ENCODE data around the gene PDE11A. TPM values are rescaled to one million over a fixed set of nuclear protein-coding genes. Genes with fewer than 3 reads are reported as not detected.

The PDE11A gene
- total RNA-seq, 1 experiment from 2014 or later: 0.61 TPM

GRCh38 chr2:177784745-177785067 lies 287.9 kb downstream of the PDE11A start:
- Histone ChIP-seq H3K9me3 (ENCODE audit: control insufficient read depth in 1 of 2, insufficient read depth in 1 of 2, low read depth in 1 of 2, low read length in 2 of 2) (no peaks in the 10 kb centered on the region), H3K4me2 (ENCODE audit: low read length) (no peak overlapping the region), H3K9me2 (ENCODE audit: insufficient read depth) (no peaks in the 10 kb centered on the region), H3K9ac (ENCODE audit: low read length) (no peak overlapping the region), H3K4me1 (ENCODE audit: control insufficient read depth in 1 of 2, insufficient read depth in 2 of 2, low read length in 2 of 2) (no peaks in the 10 kb centered on the region), H3K27me3 (ENCODE audit: insufficient read depth, low read length) (no peaks in the 10 kb centered on the region), H3K27ac (ENCODE audit: low read depth, low read length) (no peak overlapping the region), H4K20me1 (ENCODE audit: insufficient read depth) (no peaks in the 10 kb centered on the region), H2AFZ (ENCODE audit: low read depth, low read length, poor library complexity, severe bottlenecking) (no peak overlapping the region), H3K36me3 (ENCODE audit: control insufficient read depth in 1 of 2, insufficient read depth in 2 of 2, low read length in 2 of 2) (no peaks in the 10 kb centered on the region), H3K4me3 (replicated peaks in 1 of 2; ENCODE audit: low read depth in 1 of 2, low read length in 2 of 2) (no peak overlapping the region), H3K79me2 (ENCODE audit: insufficient read depth, low read length) (no peaks in the 10 kb centered on the region)
- RAD21 ChIA-PET (ENCODE audit: low non-redundant PET in 1 of 2, low total read pairs in 2 of 2, uncharacterized antibody in 2 of 2, unreplicated experiment in 2 of 2): no interaction called here
- TF ChIP-seq POLR2A (IDR thresholded peaks at IDR 0.05; ENCODE audit: borderline replicate concordance, extremely low read depth, insufficient read depth, insufficient read length): no peak
- no peak for TF ChIP-seq ATF3 (IDR thresholded peaks at IDR 0.05)
- TF ChIP-seq CTCF (IDR thresholded peaks at IDR 0.05 in 2 of 3, conservative IDR thresholded peaks at IDR 0.05 in 1 of 3; ENCODE audit: borderline replicate concordance in 1 of 3, insufficient read depth in 1 of 3, low read depth in 2 of 3, low read length in 2 of 3): no peak
- TF ChIP-seq ZFX (IDR thresholded peaks at IDR 0.05): no peak
- TF ChIP-seq JUND (IDR thresholded peaks at IDR 0.05): no peak
- TF ChIP-seq TCF7L2 (IDR thresholded peaks at IDR 0.05; ENCODE audit: borderline replicate concordance, extremely low read depth, insufficient read depth, insufficient read length): no peak
- POLR2A ChIA-PET: no interaction called here
- ATAC-seq (no peak), DNase-seq (ENCODE audit: low read depth, low spot score) (no peak)
- CTCF ChIA-PET: no interaction called here
- no TSS peak for BruUV-seq (replicated peaks)
- intact Hi-C loops (cut with micrococcal nuclease): no loop called here

GRCh38 chr2:177783835-177784744 lies 288.5 kb downstream of the PDE11A start:
- Histone ChIP-seq H3K9ac (ENCODE audit: low read length) (no peak overlapping the region), H3K27ac (ENCODE audit: low read depth, low read length) (no peak overlapping the region), H3K27me3 (ENCODE audit: insufficient read depth, low read length) (no peaks in the 10 kb centered on the region), H3K4me1 (ENCODE audit: control insufficient read depth in 1 of 2, insufficient read depth in 2 of 2, low read length in 2 of 2) (no peaks in the 10 kb centered on the region), H2AFZ (ENCODE audit: low read depth, low read length, poor library complexity, severe bottlenecking) (no peak overlapping the region), H3K9me3 (ENCODE audit: control insufficient read depth in 1 of 2, insufficient read depth in 1 of 2, low read depth in 1 of 2, low read length in 2 of 2) (no peaks in the 10 kb centered on the region), H4K20me1 (ENCODE audit: insufficient read depth) (no peaks in the 10 kb centered on the region), H3K79me2 (ENCODE audit: insufficient read depth, low read length) (no peaks in the 10 kb centered on the region), H3K4me2 (ENCODE audit: low read length) (no peak overlapping the region), H3K36me3 (ENCODE audit: control insufficient read depth in 1 of 2, insufficient read depth in 2 of 2, low read length in 2 of 2) (no peaks in the 10 kb centered on the region), H3K4me3 (replicated peaks in 1 of 2; ENCODE audit: low read depth in 1 of 2, low read length in 2 of 2) (no peak overlapping the region), H3K9me2 (ENCODE audit: insufficient read depth) (no peaks in the 10 kb centered on the region)
- intact Hi-C loops (cut with micrococcal nuclease): no loop called here
- POLR2A ChIA-PET: no interaction called here
- RAD21 ChIA-PET (ENCODE audit: low non-redundant PET in 1 of 2, low total read pairs in 2 of 2, uncharacterized antibody in 2 of 2, unreplicated experiment in 2 of 2): no interaction called here
- CTCF ChIA-PET: no interaction called here
- no peak for ATAC-seq
- no peak for DNase-seq (ENCODE audit: low read depth, low spot score)
- no TSS peak for BruUV-seq (replicated peaks)
- TF ChIP-seq RAD21 (IDR thresholded peaks at IDR 0.05; ENCODE audit: low read depth): no peak
- no peak for TF ChIP-seq CTCF (IDR thresholded peaks at IDR 0.05 in 2 of 3, conservative IDR thresholded peaks at IDR 0.05 in 1 of 3; ENCODE audit: borderline replicate concordance in 1 of 3, insufficient read depth in 1 of 3, low read depth in 2 of 3, low read length in 2 of 3)
- no peak for TF ChIP-seq POLR2A (IDR thresholded peaks at IDR 0.05; ENCODE audit: borderline replicate concordance, extremely low read depth, insufficient read depth, insufficient read length)
- TF ChIP-seq EZH2 (IDR thresholded peaks at IDR 0.05): no peak
- TF ChIP-seq FOSL1 (IDR thresholded peaks at IDR 0.05; ENCODE audit: low read depth): no peak
- TF ChIP-seq REST (IDR thresholded peaks at IDR 0.05; ENCODE audit: low read depth): no peak
